Measurements from ENCODE around the gene MRPS25.
A peak's percentile ranks its signal among the peaks of the same experiment; 100 is the strongest.

Gene MRPS25

GRCh38 chr3:15083252-15083651 lies 18.1 kb upstream of the MRPS25 start:
- H3K4me3 ChIP-seq (replicated peaks; ENCODE audit: low read depth, low read length), result no peak overlapping the region
- no peak for DNase-seq (ENCODE audit: low read depth)
- no peak for TF ChIP-seq CTCF (IDR thresholded peaks at IDR 0.05; ENCODE audit: low read length, missing control alignments)

DNA sequence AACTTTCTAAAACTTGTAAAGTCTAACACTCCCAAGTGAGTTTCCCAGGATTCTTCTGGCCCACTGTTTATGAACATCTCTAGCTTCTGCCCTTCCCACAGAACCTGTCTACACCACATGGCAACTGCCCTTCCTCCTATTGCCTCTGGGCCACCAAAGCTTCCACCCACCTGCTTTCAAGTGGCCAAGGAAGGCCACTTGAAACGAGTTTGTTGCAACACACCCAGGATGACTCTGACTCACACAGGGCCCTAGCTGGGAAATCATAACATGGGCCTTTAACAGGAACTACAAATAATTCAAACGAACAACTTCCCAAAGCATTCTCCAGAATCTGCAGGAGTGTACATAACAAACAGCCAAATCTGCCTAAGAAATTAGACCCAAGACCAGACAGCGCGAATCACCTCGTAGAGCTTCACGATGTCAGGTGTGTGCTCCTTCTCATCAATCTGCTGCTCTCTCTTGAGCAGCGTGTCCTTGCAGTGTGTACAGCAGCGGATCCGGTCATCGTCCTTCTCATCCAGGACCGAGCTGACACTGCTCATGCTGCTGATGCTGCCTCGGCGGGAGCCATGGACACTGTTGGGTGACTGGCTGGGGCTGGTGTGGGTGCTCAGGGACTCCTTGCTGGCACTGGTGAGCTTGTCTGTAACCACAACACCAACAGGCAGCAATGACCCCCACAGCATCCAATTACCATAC lies 17.0 kb upstream of the MRPS25 start:
- H3K4me3 ChIP-seq (replicated peaks; ENCODE audit: low read depth, low read length), result no peak overlapping the region
- TF ChIP-seq CTCF (IDR thresholded peaks at IDR 0.05; ENCODE audit: low read length, missing control alignments), result no peak
- DNase-seq (ENCODE audit: low read depth), result peak; percentile 25

DNA sequence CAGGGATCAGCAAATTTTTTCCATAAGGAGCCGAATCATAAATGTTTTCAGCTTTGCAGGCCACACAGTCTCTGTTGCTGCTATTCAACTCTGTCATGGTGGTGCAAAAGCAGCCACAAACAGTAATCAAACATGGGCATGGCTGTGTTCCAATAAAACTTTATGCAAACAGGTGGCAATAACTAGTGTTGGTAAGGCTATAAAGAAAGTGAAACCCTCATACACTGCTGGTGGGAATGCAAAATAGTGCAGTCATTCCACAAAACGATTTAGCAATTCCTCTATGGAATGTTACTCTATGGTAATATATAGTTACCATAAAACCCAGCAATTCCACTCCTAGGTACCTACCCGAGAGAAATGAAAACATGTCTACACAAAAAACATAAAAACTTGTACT lies 14.0 kb upstream of the MRPS25 start:
- TF ChIP-seq CTCF (IDR thresholded peaks at IDR 0.05; ENCODE audit: low read length, missing control alignments), result no peak
- no peak for DNase-seq (ENCODE audit: low read depth)
- no peak overlapping the region for H3K4me3 ChIP-seq (replicated peaks; ENCODE audit: low read depth, low read length)

DNA sequence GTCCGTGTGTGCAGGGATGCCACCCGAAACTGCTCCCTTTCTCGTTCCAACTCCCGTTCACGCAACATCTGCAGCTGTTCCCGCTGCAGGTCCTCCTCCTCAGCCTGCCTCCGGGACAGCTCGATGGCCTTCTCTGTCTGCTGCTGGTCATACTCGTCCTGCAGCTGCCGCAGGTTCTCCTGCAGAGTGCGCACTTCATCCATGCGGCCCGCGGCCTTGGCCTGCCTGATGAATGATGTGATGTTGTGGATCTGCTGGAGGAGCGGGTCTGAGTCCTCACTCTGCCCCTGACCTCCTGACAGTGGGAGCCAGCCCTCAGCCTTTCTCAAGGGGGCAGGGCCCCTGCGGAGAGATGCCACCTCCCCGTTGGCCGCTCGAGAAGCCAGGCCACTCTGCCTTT lies 9.4 kb upstream of the MRPS25 start:
- no peak overlapping the region for H3K4me3 ChIP-seq (replicated peaks; ENCODE audit: low read depth, low read length)
- no peak for DNase-seq (ENCODE audit: low read depth)
- no peak for TF ChIP-seq CTCF (IDR thresholded peaks at IDR 0.05; ENCODE audit: low read length, missing control alignments)

DNA sequence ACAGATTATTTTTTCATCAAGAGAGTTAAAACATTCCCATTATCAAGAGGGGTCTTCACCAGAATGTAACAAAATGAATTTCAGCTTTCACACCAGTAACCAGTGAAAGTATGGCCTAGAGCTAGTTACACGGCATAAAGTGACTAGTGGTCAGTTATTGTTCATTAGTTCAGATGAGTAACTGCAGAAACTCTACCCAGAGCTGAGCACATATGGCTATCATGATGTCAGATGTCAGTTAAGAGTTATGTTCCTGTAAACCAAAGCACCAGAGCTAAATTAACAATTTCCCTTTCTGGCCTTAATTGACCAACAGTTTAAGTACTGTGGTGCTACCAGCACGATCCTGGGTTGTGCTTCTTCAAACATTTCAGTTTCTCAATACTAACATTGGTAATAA lies 6.6 kb upstream of the MRPS25 start:
- no peak for DNase-seq (ENCODE audit: low read depth)
- TF ChIP-seq CTCF (IDR thresholded peaks at IDR 0.05; ENCODE audit: low read length, missing control alignments), result no peak
- H3K4me3 ChIP-seq (replicated peaks; ENCODE audit: low read depth, low read length), result no peak overlapping the region

DNA sequence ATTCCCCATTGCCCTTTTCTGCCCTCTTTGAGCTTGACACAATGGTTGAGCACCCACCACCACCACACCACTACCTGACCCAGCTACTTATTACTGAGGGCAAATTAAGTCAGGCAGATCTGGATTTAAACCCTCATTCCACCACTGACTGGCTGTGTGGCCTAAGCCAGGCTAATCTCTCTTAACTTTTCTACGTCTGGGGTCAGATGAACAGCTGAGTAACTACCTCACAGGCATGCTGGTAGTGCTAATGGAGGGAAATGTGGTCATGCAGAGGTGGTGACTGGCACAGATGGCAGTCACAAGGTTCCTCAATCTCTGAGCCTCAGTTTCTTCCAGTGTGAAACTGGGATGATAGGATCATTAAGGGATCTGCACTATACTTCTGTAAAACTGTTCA lies 4.3 kb upstream of the MRPS25 start:
- DNase-seq (ENCODE audit: low read depth), result no peak
- no peak overlapping the region for H3K4me3 ChIP-seq (replicated peaks; ENCODE audit: low read depth, low read length)
- TF ChIP-seq CTCF (IDR thresholded peaks at IDR 0.05; ENCODE audit: low read length, missing control alignments), result no peak

DNA sequence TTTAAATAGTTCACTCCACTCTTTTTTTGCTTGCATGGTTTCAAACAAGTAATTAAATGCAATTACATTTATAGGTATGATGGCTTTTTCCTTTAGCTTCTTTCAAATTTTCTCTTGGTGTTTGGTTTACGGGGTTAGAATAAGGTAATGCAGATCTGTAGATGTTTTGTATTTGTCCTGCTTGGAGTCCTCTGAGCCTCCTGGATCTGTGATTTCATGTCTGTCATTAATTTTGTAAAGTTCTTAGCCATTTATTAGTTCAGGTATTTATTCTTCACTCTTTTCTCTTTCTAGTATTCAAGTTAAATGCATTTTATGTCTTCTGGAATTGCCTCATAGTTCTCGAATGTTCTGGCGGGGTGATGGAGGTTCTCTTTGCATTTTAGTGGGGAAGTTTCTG lies 1.4 kb upstream of the MRPS25 start:
- DNase-seq (ENCODE audit: low read depth), result no peak
- TF ChIP-seq CTCF (IDR thresholded peaks at IDR 0.05; ENCODE audit: low read length, missing control alignments), result no peak
- H3K4me3 ChIP-seq (replicated peaks; ENCODE audit: low read depth, low read length), result no peak overlapping the region
